Thyroid gland (tissue), 4 donors: ENCODE data around the gene FALEC. TPM values are rescaled to one million over a fixed set of nuclear protein-coding genes. Genes with fewer than 3 reads are reported as not detected.
A peak's percentile ranks its signal among the peaks of the same experiment; 100 is the strongest.
"Not testable (repeated sequence)": the region's sequence is repeated elsewhere in the genome, so short reads cannot be mapped to it uniquely, and the experiment has no call there.

ENCODE experiments used
- DNase-seq, 2 donors: peaks; one replicate each; pipeline ENCODE4 v3.0.0-alpha.2; 2019
- H3K27ac ChIP-seq, 3 donors: fragments of 200-600 bp; sonication (generic); 1 replicate in 2 of 3; 2 replicates in 1 of 3; pipeline ENCODE4 v1.5.1; 2016 to 2019; ENCODE audit warnings: mild to moderate bottlenecking in 1 of 3, moderate library complexity in 1 of 3
- H3K27me3 ChIP-seq: fragments of 200-600 bp; sonication (generic); one replicate; pipeline ENCODE4 v1.5.1; 2019
- H3K36me3 ChIP-seq, 2 donors: fragments of 200-600 bp; sonication (generic); one replicate each; pipeline ENCODE4 v1.5.1; 2016 to 2019
- H3K4me1 ChIP-seq, 2 donors: fragments of 200-600 bp; sonication (generic); one replicate each; pipeline ENCODE4 v1.5.1; 2017 to 2019
- H3K4me3 ChIP-seq, 3 donors: fragments of 200-600 bp; sonication (generic); replicated peaks in 1 of 3; 1 replicate in 2 of 3; 2 replicates in 1 of 3; pipeline ENCODE4 v1.5.1; 2016; ENCODE audit warnings: mild to moderate bottlenecking in 1 of 3
- H3K9me3 ChIP-seq: fragments of 200-600 bp; sonication (generic); one replicate; pipeline ENCODE4 v1.5.1; 2017
- CTCF ChIP-seq, 6 experiments: fragments of 200-600 bp in 3 of 6; fragments of 450-650 bp in 3 of 6; sonication (generic) in 3 of 6; IDR thresholded peaks; one replicate each; pipeline ENCODE4 v1.5.1; 2016 to 2019; ENCODE audit warnings: antibody characterized with exemption in 6 of 6, mild to moderate bottlenecking in 2 of 6, inconsistent platforms in 1 of 6, moderate library complexity in 1 of 6
- POLR2A ChIP-seq, 2 donors: fragments of 450-650 bp; IDR thresholded peaks; one replicate each; pipeline ENCODE4 v1.6.1; 2017; ENCODE audit warnings: antibody characterized with exemption in 2 of 2, mild to moderate bottlenecking in 2 of 2, moderate library complexity in 1 of 2
- WGBS, 2 donors: methylation state at CpG; one replicate each; pipeline ENCODE4 v1.1.5; 2017; 5-methylcytosine and 5-hydroxymethylcytosine counted together
- intact Hi-C: fragments of 100-400 bp; cut with DNase I; formaldehyde crosslinking; loops from one replicate; pipeline ENCODE4 v1.15.1; 2023
- total RNA-seq, 4 donors: library from RNA; depleted of rRNA; stranded (reverse); fragments of >200 nt; gene quantifications; one replicate each; pipeline ENCODE4 v1.2.3, GENCODE V29; 2016

Gene FALEC
- total RNA-seq, 4 donors from 2014 or later = not detected

GRCh38 chr1:150563340-150564038 lies 47.9 kb downstream of the FALEC start:
- H3K4me3 ChIP-seq = no peak overlapping the region
- 21 to 23% methylated on average over 4 of the region's 4 CpGs for WGBS, 2 donors

DNA sequence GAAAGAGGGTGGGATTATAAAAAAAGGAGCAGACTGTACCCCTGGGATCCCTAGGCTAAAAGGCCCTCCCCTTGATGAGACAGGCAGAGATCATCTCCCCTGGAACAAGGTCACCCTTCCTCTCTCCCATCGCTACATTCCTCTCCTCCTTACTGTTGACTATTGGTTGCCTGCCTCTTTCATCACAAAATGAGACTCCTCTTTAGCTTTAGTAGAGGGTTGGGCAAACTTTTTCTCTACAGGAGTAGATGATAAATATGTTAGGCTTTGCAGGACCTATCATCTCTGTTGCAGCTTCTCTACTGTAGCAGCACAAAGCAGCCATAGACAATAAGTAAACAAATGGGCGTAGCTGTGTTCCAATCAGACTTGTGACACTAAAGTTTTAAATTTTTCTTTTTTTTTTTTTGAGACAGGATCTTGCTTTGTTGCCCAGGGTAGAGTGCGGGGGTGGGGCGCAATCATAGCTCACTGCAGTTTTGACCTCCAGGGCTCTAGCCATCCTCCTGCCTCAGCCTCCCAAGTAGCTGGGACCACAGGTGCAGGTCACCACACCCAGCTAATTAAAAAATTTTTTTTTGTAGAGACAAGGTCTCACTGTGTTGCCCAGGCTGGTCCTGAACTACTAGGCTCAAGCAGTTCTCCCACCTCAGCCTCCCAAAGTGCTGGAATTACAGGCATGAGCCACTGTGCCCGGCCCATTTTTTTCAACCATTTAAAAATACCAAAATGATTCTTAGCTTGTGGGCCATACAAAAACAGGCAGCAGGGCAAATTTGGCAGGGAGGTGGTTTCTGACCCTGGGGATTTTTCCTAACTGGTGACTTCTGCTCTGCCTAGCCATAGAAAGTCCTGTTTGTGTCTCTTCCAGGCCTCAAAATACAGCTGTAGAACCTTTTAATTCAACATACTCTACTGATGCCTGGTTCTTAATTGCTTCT lies 48.8 kb downstream of the FALEC start:
- H3K36me3 ChIP-seq = no peaks in the 10 kb centered on the region
- no peak overlapping the region for H3K4me3 ChIP-seq
- no peaks in the 10 kb centered on the region for H3K9me3 ChIP-seq
- TF ChIP-seq CTCF (IDR thresholded peaks at IDR 0.05) = no peak
- peak in 1 of 2 donors; percentile 20 for TF ChIP-seq POLR2A (IDR thresholded peaks at IDR 0.05)
- no peaks in the 10 kb centered on the region for H3K27me3 ChIP-seq
- H3K27ac ChIP-seq = peak overlapping the region; percentile 99 to 100 (median 99)
- no peak for DNase-seq
- H3K4me1 ChIP-seq = peaks cover 83 to 84% of the 10 kb centered on the region in 2 donors
- 62 to 63% methylated on average over 5 of the region's 5 CpGs for WGBS, 2 donors
- intact Hi-C loops = no loop called here

More at GRCh38 chr1:150563340-150564038, 47.9 kb downstream of the FALEC start:
- intact Hi-C loops = no loop called here
- peak; percentile 96 to 98 for DNase-seq
- TF ChIP-seq POLR2A (IDR thresholded peaks at IDR 0.05) (peak in 1 of 2 donors; percentile 79), CTCF (IDR thresholded peaks at IDR 0.05) (no peak)
- Histone ChIP-seq H3K27me3 (no peaks in the 10 kb centered on the region), H3K9me3 (no peaks in the 10 kb centered on the region), H3K4me1 (peaks cover 75 to 82% of the 10 kb centered on the region in 2 donors), H3K36me3 (no peaks in the 10 kb centered on the region), H3K27ac (peak overlapping the region; percentile 99 to 100 (median 99))

GRCh38 chr1:150565240-150565991 lies 49.9 kb downstream of the FALEC start:
- peaks cover 84 to 85% of the 10 kb centered on the region in 2 donors for H3K4me1 ChIP-seq
- H3K27me3 ChIP-seq, H3K9me3 ChIP-seq, H3K36me3 ChIP-seq, intact Hi-C loops, H3K4me3 ChIP-seq, DNase-seq: not testable (repeated sequence)
- H3K27ac ChIP-seq = peak overlapping the region; percentile 99 to 100 (median 99)
- 82 to 84% methylated on average over 14 of the region's 14 CpGs for WGBS, 2 donors

DNA sequence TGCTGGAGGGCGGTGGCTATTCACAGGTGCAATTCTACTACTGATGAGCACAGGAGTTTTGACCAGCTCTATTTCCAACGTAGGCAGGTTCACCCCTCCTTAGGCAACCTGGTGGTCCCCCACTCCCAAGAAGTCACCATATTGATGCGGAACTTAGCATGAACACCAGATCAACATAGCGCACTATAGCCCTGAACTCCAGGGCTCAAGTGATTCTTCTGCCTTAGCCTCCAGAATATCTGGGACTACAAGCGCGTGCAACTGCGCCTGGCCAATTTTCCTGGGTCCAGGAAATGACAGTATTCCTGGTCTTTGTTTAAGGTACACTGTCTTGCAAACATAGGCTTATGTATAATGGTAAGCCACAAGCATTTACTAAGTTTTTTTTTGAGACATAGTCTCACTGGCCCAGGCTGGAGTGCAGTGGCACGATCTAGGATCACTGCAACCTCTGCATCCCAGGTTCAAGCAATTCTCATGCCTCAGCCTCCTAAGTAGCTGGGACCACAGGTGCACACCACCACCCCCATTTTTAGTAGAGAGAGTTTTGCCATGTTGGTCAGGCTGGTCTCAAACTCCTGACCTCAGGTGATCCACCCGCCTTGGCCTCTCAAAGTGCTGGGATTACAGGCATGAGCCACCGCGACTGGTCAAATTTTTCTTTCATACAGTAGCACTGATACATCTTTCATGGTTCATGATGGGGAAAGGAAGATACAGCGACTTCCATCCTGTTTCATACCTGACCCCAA lies 51.2 kb downstream of the FALEC start:
- H3K27me3 ChIP-seq = no peaks in the 10 kb centered on the region
- no peak for DNase-seq
- H3K4me3 ChIP-seq = no peak overlapping the region
- intact Hi-C loops = no loop called here
- H3K36me3 ChIP-seq = peaks cover 0 to 4% of the 10 kb centered on the region in 2 donors
- H3K27ac ChIP-seq = peak overlapping the region; percentile 99 to 100 (median 99)
- TF ChIP-seq POLR2A (IDR thresholded peaks at IDR 0.05) (no peak), CTCF (IDR thresholded peaks at IDR 0.05) (no peak)
- no peaks in the 10 kb centered on the region for H3K9me3 ChIP-seq
- peaks cover 90 to 93% of the 10 kb centered on the region in 2 donors for H3K4me1 ChIP-seq
- WGBS, 2 donors = 75 to 84% methylated on average over 12 of the region's 12 CpGs
